CD4-positive, alpha-beta T cell treated with Interleukin-1 beta for 1 hour (primary cell): ENCODE results near the gene ADGRD1.

Source experiments
- DNase-seq, 2 donors: peaks; one replicate each; pipeline ENCODE4 v3.0.0-alpha.2; 2020 to 2022

The ADGRD1 gene

GRCh38 chr12:130938186-130938585 is 15.5 kb upstream of the ADGRD1 start:
- no peak for DNase-seq

- DNase-seq: no peak
Observed at GRCh38 chr12:130944878-130945277, 8.8 kb upstream of the ADGRD1 start.

GRCh38 chr12:130945786-130946492 is 7.8 kb upstream of the ADGRD1 start:
- no peak for DNase-seq

- no peak for DNase-seq
Observed at GRCh38 chr12:130947028-130947613, 6.6 kb upstream of the ADGRD1 start.

GRCh38 chr12:130948136-130948535 is 5.6 kb upstream of the ADGRD1 start:
- no peak for DNase-seq

GRCh38 chr12:130948751-130949150 is 5.0 kb upstream of the ADGRD1 start:
- DNase-seq: no peak

- DNase-seq: no peak
Observed at GRCh38 chr12:130949806-130950205, 3.9 kb upstream of the ADGRD1 start.

GRCh38 chr12:130951636-130952035 is 2.1 kb upstream of the ADGRD1 start:
- DNase-seq: no peak

GRCh38 chr12:130952171-130952954 is 1.3 kb upstream of the ADGRD1 start:
- DNase-seq: no peak

- no peak for DNase-seq
Observed at GRCh38 chr12:130954544-130954831, 781 bp downstream of the ADGRD1 start.

GRCh38 chr12:130955238-130955816 is 1.6 kb downstream of the ADGRD1 start:
- no peak for DNase-seq

- DNase-seq: no peak
Observed at GRCh38 chr12:130956009-130956408, 2.3 kb downstream of the ADGRD1 start.

GRCh38 chr12:130956456-130957303 is 3.0 kb downstream of the ADGRD1 start:
- DNase-seq: no peak

- no peak for DNase-seq
Observed at GRCh38 chr12:130957304-130957621, 3.6 kb downstream of the ADGRD1 start.

- DNase-seq: no peak
Observed at GRCh38 chr12:130958557-130959140, 4.9 kb downstream of the ADGRD1 start.

GRCh38 chr12:130959632-130960031 is 5.9 kb downstream of the ADGRD1 start:
- no peak for DNase-seq

GRCh38 chr12:130960058-130960457 is 6.4 kb downstream of the ADGRD1 start:
- no peak for DNase-seq

GRCh38 chr12:130960787-130961186 is 7.1 kb downstream of the ADGRD1 start:
- no peak for DNase-seq

GRCh38 chr12:130961921-130962451 is 8.3 kb downstream of the ADGRD1 start:
- no peak for DNase-seq

GRCh38 chr12:130965214-130965613 is 11.5 kb downstream of the ADGRD1 start:
- no peak for DNase-seq

GRCh38 chr12:130965668-130966067 is 12.0 kb downstream of the ADGRD1 start:
- DNase-seq: no peak

- peak in 1 of 2 donors; percentile 55 for DNase-seq
Observed at GRCh38 chr12:130966443-130967030, 12.8 kb downstream of the ADGRD1 start.
